Aorta (tissue), 5 donors: ENCODE results near the gene GIPC1. TPM values are rescaled to one million over a fixed set of nuclear protein-coding genes. Genes with fewer than 3 reads are reported as not detected.

Source experiments
- ATAC-seq: fragments of 200-7000 bp; cut with Tn5 transposase; one replicate; pipeline ENCODE4 v1.9.1; 2022; ENCODE audit warnings: moderate library complexity; ENCODE audit not compliant: low FRiP score
- DNase-seq, 2 donors: peaks; one replicate each; pipeline ENCODE4 v3.0.0-alpha.2; 2020
- H3K27ac ChIP-seq, 2 donors: one replicate each; pipeline ENCODE4 v1.5.1; 2013; ENCODE audit warnings: low read length in 2 of 2, mild to moderate bottlenecking in 2 of 2, moderate library complexity in 2 of 2, control low read depth in 1 of 2, inconsistent platforms in 1 of 2, low read depth in 1 of 2
- H3K27me3 ChIP-seq, 2 donors: one replicate each; pipeline ENCODE4 v1.6.1; 2013; ENCODE audit warnings: control low read depth in 1 of 2, low read length in 1 of 2, mild to moderate bottlenecking in 1 of 2, moderate library complexity in 1 of 2; ENCODE audit not compliant: insufficient read depth in 2 of 2, control insufficient read depth in 1 of 2
- H3K36me3 ChIP-seq, 2 donors: one replicate each; pipeline ENCODE4 v1.6.1; 2013; ENCODE audit warnings: control low read depth in 1 of 2, low read length in 1 of 2, mild to moderate bottlenecking in 1 of 2; ENCODE audit not compliant: insufficient read depth in 2 of 2, control insufficient read depth in 1 of 2
- H3K4me1 ChIP-seq, 2 donors: one replicate each; pipeline ENCODE4 v1.6.1; 2013; ENCODE audit warnings: low read length in 2 of 2, control low read depth in 1 of 2, mild to moderate bottlenecking in 1 of 2, moderate library complexity in 1 of 2; ENCODE audit not compliant: insufficient read depth in 2 of 2, control insufficient read depth in 1 of 2
- H3K4me3 ChIP-seq, 2 donors: one replicate each; pipeline ENCODE4 v1.5.1; 2013; ENCODE audit warnings: low read length in 2 of 2, control low read depth in 1 of 2, mild to moderate bottlenecking in 1 of 2
- H3K9me3 ChIP-seq: one replicate; pipeline ENCODE4 v1.6.1; 2013; ENCODE audit warnings: mild to moderate bottlenecking, low read length; ENCODE audit not compliant: control insufficient read depth
- WGBS, 2 donors: extraction: QIAGEN DNeasy Blood & Tissue Kit; methylation state at CpG; one replicate each; pipeline ENCODE4 v1.1.7; 2013; 5-methylcytosine and 5-hydroxymethylcytosine counted together
- intact Hi-C, 2 donors: fragments of 100-400 bp; cut with DNase I; formaldehyde crosslinking; loops; one replicate each; pipeline versions ENCODE4 v1.14.2 to v1.15.0; 2022
- polyA plus RNA-seq, 2 donors: library from polyadenylated mRNA; stranded (reverse); fragments of 200-250 nt; gene quantifications; one replicate each; pipeline ENCODE4 v1.2.3, GENCODE V29; 2013
- total RNA-seq, 2 donors: library from RNA; stranded (reverse); fragmentation: NEBNext Ultra II Directional; extraction: Animal tissue kit (Norgen Biotek cat#: 25700); gene quantifications; one replicate each; pipeline ENCODE4 v1.2.1, GENCODE V29; 2021
- donor health status: healthy with polysubstance abuse.
- donor health status: Bipolar disorder and iron deficiency.
- donor health status: DM: no; HTN: no; CAD: no.
- donor health status: DM: no; HTN: no; CAD: no.
- donor health status: DM: yes; HTN: yes; CAD: no.

The GIPC1 gene
- total and polyA plus RNA-seq, 4 donors, result 42.3 to 117 (median 54.4) TPM

GRCh38 chr19:14520543-14520942 is 24.6 kb upstream of the GIPC1 start:
- no peak for ATAC-seq
- H3K4me1 ChIP-seq, result no peaks in the 10 kb centered on the region
- H3K36me3 ChIP-seq, result no peaks in the 10 kb centered on the region
- no peak for DNase-seq
- 94 to 95% methylated on average over 4 of the region's 4 CpGs for WGBS, 2 donors
- no peaks in the 10 kb centered on the region for H3K27me3 ChIP-seq
- H3K4me3 ChIP-seq, result no peak overlapping the region
- no peak overlapping the region for H3K27ac ChIP-seq
- intact Hi-C loops, result no loop called here
- H3K9me3 ChIP-seq, result no peaks in the 10 kb centered on the region

DNA sequence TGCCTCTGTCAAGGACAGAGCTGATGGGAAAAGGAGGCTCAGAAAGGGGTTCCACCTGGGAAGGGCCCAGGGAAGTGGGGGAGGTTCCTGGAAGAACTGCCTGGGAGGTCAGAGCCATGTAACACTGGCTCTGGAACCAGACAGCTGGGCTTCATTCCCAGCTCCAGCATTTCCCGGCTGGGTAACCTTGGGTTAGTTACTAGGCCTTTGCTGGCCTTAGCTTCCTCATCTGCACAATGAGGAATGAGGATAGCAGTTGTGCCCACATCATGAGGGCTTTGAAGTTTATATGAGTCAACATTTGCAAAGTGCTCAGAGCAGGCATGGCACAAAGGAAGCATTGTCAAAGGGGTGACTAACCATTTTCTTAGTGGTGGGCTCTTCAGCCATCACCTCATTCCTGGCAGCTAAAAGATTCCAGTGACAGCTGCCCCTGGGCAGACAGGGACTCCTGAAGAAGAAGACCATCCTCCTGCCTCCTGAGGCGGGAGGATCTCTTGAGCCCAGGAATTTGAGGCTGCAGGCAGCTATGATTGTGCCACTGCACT is 24.0 kb upstream of the GIPC1 start:
- intact Hi-C loops, result no loop called here
- ATAC-seq, result no peak
- no peak overlapping the region for H3K27ac ChIP-seq
- no peaks in the 10 kb centered on the region for H3K27me3 ChIP-seq
- no peak overlapping the region for H3K4me3 ChIP-seq
- no peak for DNase-seq
- 39 to 43% methylated on average over 2 of the region's 2 CpGs for WGBS, 2 donors
- no peaks in the 10 kb centered on the region for H3K4me1 ChIP-seq
- H3K36me3 ChIP-seq, result peaks cover 0 to 4% of the 10 kb centered on the region in 2 donors
- H3K9me3 ChIP-seq, result no peaks in the 10 kb centered on the region

DNA sequence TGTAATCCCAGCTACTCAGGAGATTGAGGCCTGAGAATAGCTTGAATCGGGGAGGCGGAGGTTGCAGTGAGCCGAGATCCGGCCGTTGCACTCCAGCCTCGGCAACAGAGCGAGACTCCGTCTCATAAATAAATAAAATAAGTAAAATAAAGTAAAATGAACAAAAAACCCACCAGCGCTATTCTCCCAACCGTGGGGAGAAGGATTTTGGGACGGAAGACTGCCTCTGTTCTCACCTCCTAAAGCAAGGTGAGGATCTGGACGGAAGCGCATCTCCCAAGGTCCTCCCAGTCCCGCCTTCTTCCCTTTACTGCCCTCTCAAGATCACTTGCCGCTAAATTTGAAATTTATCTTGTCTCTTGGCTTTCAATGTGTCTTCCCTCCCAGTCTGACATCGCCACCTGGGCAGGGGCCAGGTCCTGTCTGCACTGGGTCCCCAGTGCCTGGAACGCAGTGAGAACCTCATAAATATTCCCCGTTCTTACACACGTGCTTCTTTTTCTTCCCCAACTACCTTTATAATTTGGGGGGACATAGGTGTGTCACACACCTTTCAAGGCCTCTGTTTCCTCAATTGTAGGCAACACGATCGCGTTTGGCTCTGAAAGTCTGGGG is 23.4 kb upstream of the GIPC1 start:
- DNase-seq, result no peak
- no peak for ATAC-seq
- H3K36me3 ChIP-seq, result peaks cover 0 to 5% of the 10 kb centered on the region in 2 donors
- H3K9me3 ChIP-seq, result no peaks in the 10 kb centered on the region
- H3K4me3 ChIP-seq, result no peak overlapping the region
- intact Hi-C loops, result no loop called here
- H3K4me1 ChIP-seq, result no peaks in the 10 kb centered on the region
- H3K27me3 ChIP-seq, result no peaks in the 10 kb centered on the region
- whole genome bisulfite sequencing, 2 donors, result 94 to 95% methylated on average over 22 of the region's 22 CpGs
- no peak overlapping the region for H3K27ac ChIP-seq

- 0 to 1% methylated on average over 68 to 81 of the region's 82 CpGs for WGBS, 2 donors
- Histone ChIP-seq H3K4me1 (no peaks in the 10 kb centered on the region), H3K27me3 (no peaks in the 10 kb centered on the region), H3K27ac (peak within 1 kb of the TSS; percentile 81 to 87), H3K4me3 (peak within 1 kb of the TSS; percentile 89 to 97), H3K9me3 (no peaks in the 10 kb centered on the region), H3K36me3 (peaks cover 0 to 5% of the 10 kb centered on the region in 2 donors)
- intact Hi-C loops, result no loop called here
- ATAC-seq, result peak; percentile 92
- peak; percentile 90 to 94 for DNase-seq
These were observed 22.0 kb upstream of the GIPC1 start, which contains the start of gene DNAJB1 for GRCh38 chr19:14517840-14518505. Gene DNAJB1, minus strand, starts transcription at chr19:14518397. Its CDS starts 48 bp downstream, at chr19:14518349.

GRCh38 chr19:14517446-14517839 is 21.5 kb upstream of the GIPC1 start:
- DNase-seq (peak; percentile 66 to 85), ATAC-seq (no peak)
- Histone ChIP-seq H3K9me3 (no peaks in the 10 kb centered on the region), H3K27ac (peak overlapping the region; percentile 69 to 87), H3K4me3 (peak overlapping the region; percentile 89 to 97), H3K36me3 (peaks cover 0 to 5% of the 10 kb centered on the region in 2 donors), H3K27me3 (no peaks in the 10 kb centered on the region), H3K4me1 (no peaks in the 10 kb centered on the region)
- intact Hi-C loops, result no loop called here
- 0% methylated on average over 31 to 32 of the region's 32 CpGs for WGBS, 2 donors

DNA sequence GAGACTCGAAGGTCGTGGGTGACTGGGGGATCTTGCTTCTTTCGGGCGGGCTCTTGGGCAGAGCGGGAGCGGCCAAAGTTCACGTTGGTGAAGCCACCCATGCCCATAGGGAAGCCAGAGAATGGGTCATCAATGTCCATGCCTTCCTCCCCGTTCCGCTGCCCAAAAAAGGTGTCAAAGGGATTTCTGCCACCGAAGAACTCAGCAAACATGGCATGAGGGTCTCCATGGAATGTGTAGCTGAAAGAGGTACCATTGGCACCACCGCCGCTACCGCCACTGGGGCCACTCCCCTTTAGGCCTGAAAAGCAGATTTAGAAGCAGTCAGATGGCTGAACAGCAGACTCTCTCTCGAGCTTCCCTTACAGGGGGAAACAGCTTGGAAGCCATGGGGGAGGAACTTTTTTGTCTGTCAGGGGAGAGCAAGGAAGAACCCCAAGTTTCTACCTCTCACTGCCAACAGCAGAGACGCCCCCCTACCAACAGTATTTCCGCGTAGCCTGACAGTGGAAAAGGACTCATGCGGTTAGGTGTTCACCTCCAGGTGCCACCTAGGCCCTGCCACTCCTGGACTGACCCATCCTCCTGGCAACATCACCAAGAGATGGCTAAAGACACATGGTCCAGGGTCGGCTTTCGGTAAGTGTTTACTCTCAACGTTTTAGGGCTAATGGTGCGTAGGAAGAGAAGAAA is 21.0 kb upstream of the GIPC1 start:
- ATAC-seq, result no peak
- 25 to 29% methylated on average over 22 of the region's 22 CpGs for WGBS, 2 donors

DNA sequence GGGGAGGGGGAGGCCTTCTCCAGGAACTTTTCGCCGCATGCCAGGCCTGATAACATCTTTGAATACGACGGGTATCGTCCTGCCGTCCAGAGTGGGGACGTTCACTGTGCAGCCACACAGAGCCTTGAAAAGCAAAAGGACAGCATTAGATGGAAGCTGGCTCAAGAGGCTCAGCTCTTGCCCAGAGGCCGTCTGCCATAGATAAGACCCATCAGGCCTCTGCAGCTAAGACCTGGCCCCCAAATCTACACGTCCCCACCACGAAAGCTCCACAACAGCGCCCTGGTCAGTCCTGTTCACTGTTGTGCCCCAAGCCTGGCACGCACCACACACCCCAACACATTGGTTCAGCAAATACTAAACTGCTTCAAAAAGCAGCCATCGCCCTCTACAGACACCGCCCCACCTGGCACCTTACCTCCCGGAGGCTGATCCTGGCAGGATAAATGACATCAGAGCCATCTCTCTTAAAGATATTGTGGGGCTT is 20.2 kb upstream of the GIPC1 start:
- 66 to 75% methylated on average over 15 of the region's 15 CpGs for WGBS, 2 donors
- H3K9me3 ChIP-seq, result no peaks in the 10 kb centered on the region
- DNase-seq (no peak), ATAC-seq (no peak)
- peaks cover 0 to 5% of the 10 kb centered on the region in 2 donors for H3K36me3 ChIP-seq
- no peaks in the 10 kb centered on the region for H3K4me1 ChIP-seq
- intact Hi-C loops, result no loop called here
- H3K27ac ChIP-seq, result no peak overlapping the region
- no peaks in the 10 kb centered on the region for H3K27me3 ChIP-seq
- no peak overlapping the region for H3K4me3 ChIP-seq

More for the DNA sequence above, 21.0 kb upstream of the GIPC1 start:
- H3K27ac ChIP-seq, result no peak overlapping the region
- H3K27me3 ChIP-seq, result no peaks in the 10 kb centered on the region
- peak overlapping the region; percentile 89 to 97 for H3K4me3 ChIP-seq
- intact Hi-C loops, result no loop called here
- no peak for DNase-seq
- H3K36me3 ChIP-seq, result peaks cover 0 to 5% of the 10 kb centered on the region in 2 donors
- H3K9me3 ChIP-seq, result no peaks in the 10 kb centered on the region
- no peaks in the 10 kb centered on the region for H3K4me1 ChIP-seq

- no peaks in the 10 kb centered on the region for H3K4me1 ChIP-seq
- H3K27me3 ChIP-seq, result no peaks in the 10 kb centered on the region
- DNase-seq (no peak), ATAC-seq (no peak)
- no peak overlapping the region for H3K27ac ChIP-seq
- WGBS, 2 donors, result 60 to 66% methylated on average over 8 of the region's 8 CpGs
- H3K4me3 ChIP-seq, result no peak overlapping the region
- intact Hi-C loops, result no loop called here
- H3K36me3 ChIP-seq, result peaks cover 0 to 5% of the 10 kb centered on the region in 2 donors
- no peaks in the 10 kb centered on the region for H3K9me3 ChIP-seq
These were observed 19.6 kb upstream of the GIPC1 start for GRCh38 chr19:14515501-14516047.
